Measurements from ENCODE around the gene CD164L2. TPM values are rescaled to one million over a fixed set of nuclear protein-coding genes. Genes with fewer than 3 reads are reported as not detected.

Gene CD164L2
- total RNA-seq, 2 donors from 2014 or later: not detected

DNA sequence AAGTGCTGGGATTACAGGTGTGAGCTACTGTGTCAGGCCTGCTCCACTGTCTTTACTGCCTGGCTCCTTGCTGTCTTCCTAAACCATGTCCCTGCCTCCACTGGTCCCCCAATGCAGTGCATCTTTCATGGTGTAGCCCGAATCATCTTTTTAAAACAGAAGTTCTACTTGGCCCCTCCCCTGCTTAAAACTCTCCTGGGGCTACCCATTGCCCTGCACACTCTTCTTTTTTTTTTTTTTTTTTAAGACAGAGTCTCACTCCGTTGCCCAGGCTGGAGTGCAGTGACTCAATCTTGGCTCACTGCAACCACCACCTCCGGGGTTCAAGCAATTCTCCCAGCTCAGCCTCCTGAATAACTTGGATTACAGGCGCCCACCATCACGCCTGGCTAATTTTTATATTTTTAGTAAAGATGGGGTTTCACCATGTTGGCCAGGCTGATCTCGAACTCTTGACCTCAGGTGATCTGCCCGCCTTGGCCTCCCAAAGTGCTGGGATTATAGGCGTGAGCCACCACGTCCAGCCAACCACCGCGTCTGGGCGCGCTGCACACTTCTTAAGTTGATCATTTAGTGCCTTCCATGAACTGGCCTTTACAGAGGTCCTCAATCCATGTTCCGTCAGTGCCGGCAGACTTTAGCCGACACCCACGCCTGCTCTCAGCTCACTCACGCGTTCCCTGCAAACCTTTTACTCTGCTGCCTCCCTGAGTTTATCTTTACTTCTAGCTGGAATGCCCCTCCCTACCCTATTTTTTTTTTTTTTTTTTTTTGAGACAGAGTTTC lies 10.9 kb downstream of the CD164L2 start:
- no peak for DNase-seq
- intact Hi-C loops (cut with DNase I): no loop called here
- ATAC-seq: peak in 1 of 2 donors; percentile 52

DNA sequence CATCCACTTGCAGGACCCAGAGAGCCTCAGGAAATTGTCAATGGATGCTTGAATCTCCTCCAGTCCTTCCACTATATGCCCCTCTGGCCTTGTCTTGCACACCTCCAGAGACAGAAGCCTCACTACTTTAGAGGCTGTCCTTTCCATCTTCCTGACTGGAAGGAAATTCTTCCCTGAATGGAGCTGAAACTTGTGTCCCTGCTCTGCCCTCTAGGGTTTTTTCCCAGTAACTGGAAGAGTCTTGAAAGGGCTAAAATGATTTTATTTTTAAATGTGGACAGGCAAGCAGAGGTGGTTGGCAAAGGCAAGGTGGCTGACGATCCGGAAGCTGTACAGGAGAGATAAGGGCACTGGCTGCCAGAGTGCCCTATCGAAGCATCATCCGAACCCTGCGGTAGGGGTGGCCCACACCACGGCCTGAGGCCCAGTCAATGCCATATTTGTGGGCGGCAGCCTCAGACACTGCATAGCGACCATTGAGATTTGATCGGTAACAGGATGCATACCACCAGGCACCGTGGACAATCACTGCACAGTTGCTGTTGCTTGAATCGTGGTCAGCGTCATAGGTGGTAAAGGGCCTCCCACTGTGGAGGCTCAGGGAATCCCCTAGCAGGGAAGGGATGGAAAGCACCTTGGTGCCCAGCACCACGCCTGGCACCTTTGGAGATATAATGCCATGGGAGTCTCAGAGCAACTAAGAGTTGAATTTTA lies 14.1 kb downstream of the CD164L2 start:
- ATAC-seq (no peak), DNase-seq (no peak)
- intact Hi-C loops (cut with DNase I): no loop called here

DNA sequence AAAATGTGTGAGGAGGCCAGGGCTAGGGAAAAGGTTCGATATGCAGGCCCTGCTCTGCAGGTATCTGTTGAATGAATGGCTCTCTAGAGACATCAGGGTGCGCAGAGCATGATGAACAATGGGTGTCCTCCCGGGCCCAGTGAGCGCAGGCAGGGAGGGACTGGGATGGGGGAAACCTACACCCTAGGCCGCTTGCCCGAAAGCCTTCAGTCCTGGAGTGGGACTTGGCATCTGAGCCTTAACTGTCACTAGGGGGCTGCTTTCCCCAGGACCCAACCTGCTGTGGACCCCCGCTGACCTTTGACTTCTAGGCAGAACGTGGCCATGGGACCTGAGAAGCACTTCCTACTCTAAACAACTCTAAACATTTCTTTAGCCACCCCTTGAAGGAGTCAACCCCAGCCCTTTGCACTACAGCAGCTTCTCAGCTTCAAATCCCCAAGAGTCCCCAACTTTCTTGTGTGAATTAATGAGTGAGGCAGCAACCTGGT lies 15.9 kb downstream of the CD164L2 start:
- no peak for DNase-seq
- intact Hi-C loops (cut with DNase I): no loop called here
- no peak for ATAC-seq

DNA sequence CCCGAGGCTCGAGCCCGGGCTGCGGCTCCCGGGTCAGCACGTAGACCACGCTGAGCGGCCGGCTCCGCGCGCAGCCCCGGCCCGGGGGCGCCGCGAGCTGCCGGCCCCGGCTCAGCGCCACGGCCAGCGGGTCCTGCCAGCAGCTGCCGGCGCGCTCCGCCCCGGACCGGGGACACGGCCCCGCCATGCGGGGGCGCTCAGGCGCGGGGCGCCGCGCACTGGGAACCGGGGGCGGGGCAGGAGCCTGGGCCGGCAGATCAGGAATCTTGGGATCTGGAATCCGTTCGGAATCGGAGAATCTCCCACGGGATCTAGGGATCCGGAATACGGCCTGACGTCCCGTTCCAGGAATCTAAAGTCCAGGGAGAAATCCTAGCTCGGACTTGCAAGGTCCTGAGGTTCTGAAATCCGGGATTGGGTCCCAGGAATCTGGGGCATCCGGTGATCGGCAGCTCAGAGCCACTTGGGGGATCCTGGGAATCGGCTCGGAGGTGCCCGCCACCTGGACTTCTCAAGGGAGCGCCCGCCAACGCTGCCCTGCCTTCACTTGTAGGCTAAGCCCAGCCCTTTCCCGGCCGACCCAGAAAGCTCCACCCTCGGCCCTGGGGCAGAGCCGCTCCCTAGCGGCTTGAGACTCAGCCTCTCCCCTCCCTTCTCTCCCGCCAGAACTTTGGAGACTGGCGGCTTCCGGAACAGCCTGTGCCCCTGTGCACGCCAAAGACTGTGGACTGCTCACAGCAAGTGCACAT lies 16.5 kb downstream of the CD164L2 start, which contains the start of gene MAP3K6:
Gene MAP3K6 (minus strand): TSS at position 551 of the 749 bp plus-strand sequence. CDS start 364 bp downstream, at position 187.
- intact Hi-C loops (cut with DNase I): no loop called here
- DNase-seq: peak; percentile 94
- ATAC-seq: peak; percentile 76 to 81

DNA sequence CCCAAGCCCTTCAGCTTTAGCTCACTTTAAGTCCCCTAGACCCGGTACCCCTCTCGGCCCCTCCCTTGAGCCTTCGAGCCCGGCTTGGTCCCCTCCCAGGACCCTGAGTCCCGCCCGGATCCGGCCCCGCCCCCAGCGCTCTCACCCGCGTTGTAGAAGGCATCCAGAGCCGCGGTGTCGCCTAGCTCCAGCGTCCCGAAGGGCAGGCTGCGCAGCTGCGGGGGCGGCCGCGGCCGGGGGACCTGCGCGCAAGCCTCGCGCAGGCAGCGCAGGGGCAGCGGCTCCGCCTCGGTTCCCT lies 17.1 kb downstream of the CD164L2 start:
- intact Hi-C loops (cut with DNase I): no loop called here
- peak; percentile 96 for DNase-seq
- peak; percentile 70 to 77 for ATAC-seq

DNA sequence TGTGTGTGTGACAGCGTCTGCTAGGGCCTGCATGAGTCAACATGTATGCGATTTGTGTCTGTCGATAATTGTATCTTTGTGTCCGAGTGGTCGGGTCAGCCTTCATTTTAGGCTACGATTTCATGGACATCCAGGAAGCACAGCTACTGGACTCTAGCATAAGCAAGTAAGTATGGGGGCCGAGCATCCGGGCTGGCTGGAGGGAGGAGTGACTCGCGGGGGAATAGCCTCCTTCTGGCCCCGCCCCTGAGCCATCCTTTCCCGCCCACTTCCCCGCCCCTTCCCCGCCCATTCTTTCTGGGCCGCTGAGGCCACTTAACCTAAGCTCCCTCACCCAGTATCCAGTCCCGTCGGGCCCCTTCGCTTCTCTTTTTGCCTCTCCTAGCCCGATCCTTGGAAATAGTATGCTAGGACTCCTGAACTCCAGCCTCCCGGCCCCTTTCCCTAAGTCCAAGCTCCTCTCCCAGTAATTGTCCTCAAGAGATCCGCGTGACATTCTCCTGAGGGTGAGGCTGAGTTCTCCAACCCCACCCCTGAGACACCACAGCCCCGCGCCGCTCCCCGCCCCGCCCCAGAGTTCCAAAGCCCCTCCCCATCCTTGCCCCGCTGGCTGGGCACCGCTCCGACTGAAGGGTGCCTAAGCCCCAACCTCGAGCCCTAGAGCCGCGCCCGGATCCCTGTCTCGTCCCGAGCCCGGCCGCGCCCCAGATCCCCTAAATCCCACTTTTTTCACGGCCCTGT lies 17.6 kb downstream of the CD164L2 start:
- DNase-seq: peak; percentile 91
- intact Hi-C loops (cut with DNase I): no loop called here
- peak; percentile 82 to 84 for ATAC-seq

DNA sequence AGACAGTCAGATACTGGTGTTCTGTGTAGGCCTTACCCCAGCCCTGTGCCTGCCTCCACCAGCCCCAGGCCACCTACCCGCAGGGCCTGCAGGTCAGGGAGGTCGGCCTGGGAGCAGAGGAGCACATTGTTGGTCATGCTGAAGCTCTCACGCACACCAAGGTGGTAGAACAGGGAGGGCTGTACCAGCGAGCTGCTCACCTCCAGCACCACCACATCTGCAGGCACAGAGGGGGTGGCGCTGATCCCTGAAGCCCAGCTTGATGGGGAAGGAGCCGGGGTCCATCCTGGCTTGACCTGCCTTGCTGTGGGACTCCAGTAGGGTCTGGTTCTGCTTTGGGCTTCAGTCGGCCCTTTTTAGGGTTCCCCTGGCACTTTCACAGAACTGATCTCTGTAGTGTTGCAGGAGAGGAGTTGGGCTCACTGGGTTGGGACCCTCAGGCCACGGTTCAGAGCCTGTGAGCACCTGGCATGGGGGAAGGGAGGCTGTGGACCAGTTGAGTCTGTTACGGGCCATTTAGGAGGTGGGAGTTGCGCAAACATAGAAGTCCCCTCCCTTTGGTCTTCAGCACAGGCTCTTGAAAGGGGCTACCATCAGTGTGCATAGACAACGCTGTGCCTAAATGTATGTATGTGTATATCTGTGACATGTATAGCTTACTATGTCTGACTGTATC lies 18.3 kb downstream of the CD164L2 start:
- ATAC-seq (no peak), DNase-seq (no peak)
- intact Hi-C loops (cut with DNase I): no loop called here

DNA sequence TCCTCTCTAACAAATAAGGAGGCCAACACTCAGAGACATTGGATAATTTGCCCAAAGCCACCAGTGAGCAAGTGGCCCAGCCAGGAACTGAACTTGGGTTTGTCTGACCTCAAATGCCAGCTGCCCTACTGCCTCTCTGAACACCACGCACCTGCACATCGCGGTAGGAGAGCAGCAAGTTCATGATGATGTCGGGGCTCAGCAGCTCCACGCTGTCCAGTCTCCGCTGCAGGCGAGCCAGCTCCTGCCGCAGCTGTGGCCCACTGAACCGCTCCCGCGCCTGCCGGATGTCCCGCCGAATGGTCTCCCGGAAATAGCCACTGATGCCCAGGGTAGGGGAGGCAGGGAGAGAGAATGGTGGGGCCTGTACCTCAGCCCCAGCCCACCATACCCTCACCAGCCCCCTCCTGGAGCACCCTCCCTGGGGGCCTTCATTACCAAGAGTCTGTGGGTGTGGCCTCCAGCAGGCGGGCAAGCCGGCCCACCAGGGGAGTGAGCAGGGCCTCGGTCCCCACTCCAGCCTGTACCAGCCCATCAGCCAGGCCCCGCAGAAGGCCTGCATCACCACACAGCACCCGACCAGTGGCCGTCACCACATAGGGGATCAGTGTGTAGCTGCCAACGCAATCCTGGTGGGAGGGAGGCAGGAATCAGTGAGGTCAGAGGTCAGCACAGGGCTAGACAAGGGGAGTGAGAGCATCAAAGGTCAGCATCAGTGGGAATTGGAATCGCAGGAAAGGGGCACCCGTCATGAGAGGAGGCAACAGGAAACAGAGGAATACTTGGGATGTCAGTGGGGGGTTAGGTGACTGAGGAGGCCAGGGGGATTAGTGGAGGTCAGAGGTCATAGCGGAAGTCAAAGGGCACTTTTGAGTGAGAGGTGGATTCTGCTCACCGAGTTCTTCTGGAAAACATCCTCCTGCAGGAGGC lies 19.1 kb downstream of the CD164L2 start:
- DNase-seq (no peak), ATAC-seq (no peak)
- intact Hi-C loops (cut with DNase I): no loop called here

DNA sequence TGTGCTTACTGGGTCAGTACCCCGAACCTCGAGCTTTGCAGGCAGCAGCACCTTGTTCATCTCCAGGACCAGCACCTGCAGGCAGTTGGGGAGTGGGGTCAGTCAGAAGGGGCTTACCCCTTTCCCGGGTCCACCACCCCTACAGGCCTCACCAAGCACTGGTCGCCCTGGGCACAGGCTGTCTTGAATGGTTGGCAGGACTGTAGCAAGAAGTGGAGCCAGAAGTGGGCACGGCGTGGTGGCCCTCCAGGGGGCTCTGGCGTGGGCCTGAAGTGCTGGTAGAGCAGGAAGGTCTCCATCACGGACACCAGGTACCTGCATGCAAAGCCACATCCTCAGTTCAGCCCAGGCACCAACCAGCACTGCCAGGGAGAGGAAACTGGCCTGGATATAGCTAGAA lies 21.6 kb downstream of the CD164L2 start:
- ATAC-seq (no peak), DNase-seq (no peak)
- intact Hi-C loops (cut with DNase I): no loop called here

DNA sequence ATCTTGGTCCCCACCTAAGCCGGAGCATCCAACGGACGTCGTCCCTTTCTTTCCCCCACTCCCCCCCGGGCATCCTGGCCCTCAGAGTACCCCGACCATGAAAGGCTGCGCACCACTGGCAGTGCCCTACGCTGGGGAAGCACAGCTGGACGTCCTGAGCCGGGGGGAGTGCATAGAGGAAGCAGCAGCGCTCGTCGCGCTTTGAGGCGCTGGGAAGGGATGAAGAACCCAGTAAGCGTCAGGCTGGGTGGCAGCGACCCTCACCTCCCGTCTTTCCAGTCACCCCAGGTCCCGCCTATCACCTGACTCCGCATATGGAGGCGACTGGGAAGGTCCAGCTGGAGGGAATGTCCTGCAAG lies 22.1 kb downstream of the CD164L2 start:
- DNase-seq: no peak
- intact Hi-C loops (cut with DNase I): no loop called here
- no peak for ATAC-seq

DNA sequence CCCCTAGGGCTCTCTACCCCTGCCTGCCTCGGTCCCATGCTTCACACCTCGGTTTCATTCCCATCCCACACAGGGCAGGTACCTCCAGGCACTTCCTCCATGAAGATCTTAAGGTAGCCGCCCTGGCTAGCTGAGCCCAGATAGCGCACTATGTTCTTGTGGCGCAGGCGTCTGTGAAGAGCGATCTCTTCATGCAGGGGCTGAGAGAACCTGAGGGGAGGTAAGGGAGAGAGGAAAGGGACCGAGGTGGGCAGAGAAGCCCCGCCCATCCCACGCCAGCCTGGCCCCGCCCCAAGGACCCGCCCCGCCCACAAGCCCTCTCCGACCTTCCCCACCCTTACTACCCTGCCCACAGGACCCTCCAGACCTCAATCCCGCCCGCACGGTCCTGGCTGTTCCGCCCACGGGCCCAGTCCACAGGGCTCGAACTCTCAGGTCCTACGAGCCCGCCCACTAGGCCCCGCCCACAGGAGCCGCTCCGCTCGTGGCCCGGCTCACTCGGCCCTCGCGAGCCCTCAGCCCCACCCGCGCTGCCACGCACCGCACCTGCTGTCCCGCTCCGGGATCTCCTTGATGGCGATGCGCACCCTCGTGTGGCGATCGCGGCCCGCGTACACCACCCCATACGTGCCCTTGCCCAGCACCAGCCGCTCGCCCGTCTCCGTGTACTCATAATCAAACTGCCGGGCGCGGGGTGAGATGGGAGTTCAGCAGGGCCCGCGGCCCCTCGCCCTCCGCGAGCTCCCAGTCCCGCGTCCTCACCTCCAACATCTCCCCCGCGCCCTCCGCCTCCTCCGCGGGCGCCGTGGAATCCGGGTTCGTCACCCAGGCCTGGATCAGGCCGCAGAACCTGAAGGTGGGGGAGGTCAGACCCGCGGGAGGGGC lies 22.7 kb downstream of the CD164L2 start:
- intact Hi-C loops (cut with DNase I): no loop called here
- DNase-seq (peak; percentile 58), ATAC-seq (peak; percentile 4 to 23)

DNA sequence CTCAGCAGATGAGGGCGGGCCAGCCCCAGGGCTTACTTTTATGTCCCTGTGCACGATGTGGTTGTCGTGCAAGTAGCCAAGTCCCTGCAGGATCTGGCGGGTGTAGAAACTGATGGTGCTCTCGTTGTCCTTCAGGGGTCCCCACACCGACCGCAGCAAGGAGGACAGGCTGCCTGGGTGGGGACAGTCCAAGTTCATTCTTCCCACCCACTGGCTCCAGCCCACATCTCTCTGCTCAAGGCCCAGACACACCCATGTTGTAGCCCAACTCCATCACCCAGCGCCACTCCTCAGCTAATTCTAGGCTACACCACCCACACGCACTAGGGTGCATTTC lies 23.3 kb downstream of the CD164L2 start:
- intact Hi-C loops (cut with DNase I): loop anchor here in 1 of 2 donors (5.0 kb wide), 1 partner anchor 33 kb away; the partner anchor contains the start of gene GPR3

DNA sequence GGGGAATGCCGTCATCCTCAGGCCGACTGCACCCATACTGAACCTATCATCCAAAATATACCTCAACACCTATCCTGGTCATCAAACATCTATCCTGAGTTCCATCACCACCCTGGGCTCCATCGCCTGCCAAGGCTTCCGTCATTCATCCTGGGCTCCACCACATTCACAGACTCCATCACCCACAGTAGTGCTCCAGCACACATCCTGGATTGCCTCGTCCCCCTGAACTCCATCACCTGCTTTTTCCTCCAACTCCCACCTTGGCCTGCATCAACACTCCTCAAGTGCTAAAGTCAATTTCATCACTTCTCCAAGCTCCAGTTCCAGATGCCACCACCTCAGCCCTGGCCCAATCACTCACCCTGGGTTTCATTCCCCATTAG lies 24.2 kb downstream of the CD164L2 start:
- intact Hi-C loops (cut with DNase I): loop anchor here in 1 of 2 donors (5.0 kb wide), 1 partner anchor 33 kb away; the partner anchor contains the start of gene GPR3
- no peak for DNase-seq
- ATAC-seq: no peak

More for the DNA sequence above, 23.3 kb downstream of the CD164L2 start:
- DNase-seq (no peak), ATAC-seq (no peak)

DNA sequence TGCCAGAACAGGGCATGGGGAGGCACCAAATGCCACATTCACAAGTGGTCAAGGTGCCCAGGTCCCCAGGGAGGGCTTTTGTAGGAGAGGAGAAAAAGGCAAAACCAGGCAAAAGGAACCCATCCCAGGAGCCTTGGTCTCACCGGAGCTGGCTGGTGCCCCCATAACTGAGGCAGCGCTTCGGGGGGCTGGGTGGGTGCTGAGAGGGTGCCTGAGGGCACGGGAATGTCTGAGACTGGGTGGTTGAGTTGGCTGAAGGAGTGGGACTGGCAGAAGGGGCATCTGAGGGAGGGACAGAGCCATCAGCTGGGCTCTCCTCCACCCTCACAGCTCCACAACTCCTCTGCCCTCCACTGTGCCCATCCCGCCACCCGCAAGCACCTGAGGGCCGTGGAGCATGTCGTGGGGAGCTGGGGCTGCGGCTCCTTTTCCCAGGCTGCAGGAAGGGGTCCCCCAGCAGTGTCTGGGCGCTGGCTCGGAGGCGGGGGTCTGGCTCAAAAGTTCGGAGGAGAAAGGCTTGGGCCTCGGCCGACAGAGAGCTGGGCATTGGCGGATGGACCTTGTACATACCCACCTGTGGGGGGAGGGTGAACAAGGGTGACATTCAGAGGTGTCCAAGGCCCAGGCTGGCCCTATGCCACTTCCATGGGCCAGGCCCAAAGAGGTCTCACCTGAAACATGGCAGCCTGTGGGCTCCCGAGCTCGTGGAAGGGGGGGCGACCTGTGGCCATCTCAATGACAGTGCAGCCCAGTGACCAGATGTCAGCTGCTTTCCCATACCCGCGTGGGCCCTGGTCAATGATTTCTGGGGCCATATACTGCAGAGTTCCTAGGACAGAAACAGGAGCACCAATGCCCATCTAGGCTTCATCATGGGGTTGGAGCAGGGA lies 24.9 kb downstream of the CD164L2 start:
- ATAC-seq: no peak
- intact Hi-C loops (cut with DNase I): loop anchor here in 1 of 2 donors (5.0 kb wide), 1 partner anchor 34 kb away; the partner anchor contains the start of gene GPR3

DNA sequence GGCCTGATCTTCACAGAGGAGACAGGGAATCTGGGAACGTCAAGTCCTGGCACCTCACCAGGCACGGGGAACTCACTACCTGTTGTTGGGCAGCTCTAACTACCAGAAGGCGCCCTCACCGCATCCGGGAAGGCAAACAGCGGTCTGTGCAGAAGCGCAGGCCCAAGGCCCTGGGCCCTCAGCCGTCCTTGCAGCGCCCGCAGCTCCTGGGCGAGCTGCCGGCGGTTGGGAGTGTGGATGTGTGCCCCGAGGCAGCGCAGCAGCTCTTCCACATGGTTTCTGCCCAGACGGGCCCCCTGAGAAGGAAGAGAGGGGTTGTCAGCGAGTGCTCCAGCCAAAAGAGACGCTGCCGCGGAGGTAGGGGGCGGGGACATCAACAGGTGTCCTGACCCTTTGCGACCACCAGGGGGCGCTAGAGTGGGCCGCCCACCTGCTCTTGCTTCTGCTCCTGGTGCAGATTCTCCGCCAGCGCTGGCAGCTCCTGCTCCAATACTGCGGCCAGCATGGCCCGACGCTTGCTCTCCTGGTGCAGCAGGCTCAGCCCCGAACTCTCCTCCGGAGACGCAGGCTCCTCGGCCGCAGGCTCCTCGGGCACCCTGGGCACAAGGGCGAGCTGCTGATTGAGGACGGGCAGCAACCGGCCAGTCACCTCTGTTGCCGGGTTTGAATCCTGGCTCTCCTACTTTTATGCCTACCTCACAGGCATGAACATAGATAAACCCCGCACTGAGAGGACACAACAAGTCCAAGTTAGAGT lies 25.7 kb downstream of the CD164L2 start:
- peak; percentile 67 to 83 for ATAC-seq
- intact Hi-C loops (cut with DNase I): loop anchor here in 1 of 2 donors (5.0 kb wide), 1 partner anchor 35 kb away; the partner anchor contains the start of gene GPR3
- DNase-seq: peak; percentile 78

More for the DNA sequence above, 24.9 kb downstream of the CD164L2 start:
- DNase-seq: no peak

Measured in left cardiac atrium (tissue), 4 donors.